Sigmoid colon (tissue), 7 donors: ENCODE results near the gene SCYGR2. TPM values are rescaled to one million over a fixed set of nuclear protein-coding genes. Genes with fewer than 3 reads are reported as not detected.

ENCODE experiments used
- DNase-seq: peaks from one replicate; pipeline ENCODE4 v3.0.0-alpha.2; 2019
- H3K27ac ChIP-seq, 4 donors: fragments of 200-600 bp; sonication (generic); one replicate each; pipeline ENCODE4 v1.5.1; 2016 to 2019; ENCODE audit warnings: mild to moderate bottlenecking in 1 of 4
- H3K27me3 ChIP-seq, 3 donors: fragments of 200-600 bp; sonication (generic); one replicate each; pipeline ENCODE4 v1.5.1; 2019; ENCODE audit warnings: mild to moderate bottlenecking in 1 of 3
- H3K36me3 ChIP-seq, 4 donors: fragments of 200-600 bp; sonication (generic); one replicate each; pipeline ENCODE4 v1.5.1; 2016 to 2019
- H3K4me1 ChIP-seq, 4 donors: fragments of 200-600 bp; sonication (generic); one replicate each; pipeline ENCODE4 v1.5.1; 2017 to 2019
- H3K4me3 ChIP-seq, 4 donors: fragments of 200-600 bp; sonication (generic); one replicate each; pipeline ENCODE4 v1.5.1; 2017 to 2019; ENCODE audit warnings: mild to moderate bottlenecking in 2 of 4, moderate library complexity in 1 of 4
- H3K9me3 ChIP-seq, 4 donors: fragments of 200-600 bp in 3 of 4; sonication (generic) in 3 of 4; one replicate each; pipeline versions ENCODE4 v1.5.1 to v1.6.1; 2013 to 2019
- CTCF ChIP-seq, 4 experiments: fragments of 450-650 bp in 3 of 4; fragments of 200-600 bp in 1 of 4; IDR thresholded peaks; one replicate each; pipeline ENCODE4 v1.5.1; 2016 to 2019; ENCODE audit warnings: antibody characterized with exemption in 4 of 4, mild to moderate bottlenecking in 3 of 4, moderate library complexity in 2 of 4
- EP300 ChIP-seq, 4 donors: sonication (generic); formaldehyde crosslinking; IDR thresholded peaks; one replicate each; pipeline ENCODE4 v1.6.1; 2017; ENCODE audit warnings: antibody characterized with exemption in 4 of 4
- POLR2A ChIP-seq, 2 donors: fragments of 450-650 bp; IDR thresholded peaks; one replicate each; pipeline ENCODE4 v1.6.1; 2016; ENCODE audit warnings: antibody characterized with exemption in 2 of 2, mild to moderate bottlenecking in 2 of 2, moderate library complexity in 2 of 2
- POLR2AphosphoS5 ChIP-seq, 4 donors: sonication (generic); formaldehyde crosslinking; IDR thresholded peaks; one replicate each; pipeline ENCODE4 v1.6.1; 2017; ENCODE audit warnings: antibody characterized with exemption in 4 of 4
- WGBS, 2 donors: extraction: QIAGEN DNeasy Blood & Tissue Kit; methylation state at CpG; one replicate each; pipeline ENCODE4 v1.1.7; 2013; 5-methylcytosine and 5-hydroxymethylcytosine counted together
- intact Hi-C: fragments of 100-400 bp; cut with DNase I; formaldehyde crosslinking; loops from one replicate; pipeline ENCODE4 v1.15.1; 2023
- polyA plus RNA-seq, 3 donors: library from polyadenylated mRNA; stranded (reverse); fragments of 200-250 nt; gene quantifications; one replicate each; pipeline ENCODE4 v1.2.3, GENCODE V29; 2013
- total RNA-seq, 4 donors: library from RNA; depleted of rRNA; stranded (reverse); fragments of >200 nt; gene quantifications; one replicate each; pipeline ENCODE4 v1.1.0, GENCODE V29; 2016
- donor health status: healthy with polysubstance abuse.
- donor health status: Bipolar disorder and iron deficiency.
- donor health status: healthy.

SCYGR2 gene
- total and polyA plus RNA-seq, 7 donors: not detected

- Histone ChIP-seq H3K4me3 (no peak overlapping the region), H3K4me1 (no peaks in the 10 kb centered on the region), H3K36me3 (no peaks in the 10 kb centered on the region), H3K27me3 (no peaks in the 10 kb centered on the region), H3K9me3 (no peaks in the 10 kb centered on the region), H3K27ac (no peak overlapping the region)
- DNase-seq: no peak
- intact Hi-C loops: no loop called here
- TF ChIP-seq POLR2A (IDR thresholded peaks at IDR 0.05): no peak
- TF ChIP-seq EP300 (IDR thresholded peaks at IDR 0.05): no peak
- TF ChIP-seq CTCF (IDR thresholded peaks at IDR 0.05): no peak
- TF ChIP-seq POLR2AphosphoS5 (IDR thresholded peaks at IDR 0.05): no peak
- 76 to 81% methylated on average over 4 of the region's 4 CpGs for WGBS, 2 donors
Measured at GRCh38 chr2:227597998-227598397, 695 bp upstream of the SCYGR2 start.

- no peak for DNase-seq
- no peaks in the 10 kb centered on the region for H3K9me3 ChIP-seq
- no peaks in the 10 kb centered on the region for H3K4me1 ChIP-seq
- H3K27me3 ChIP-seq: no peaks in the 10 kb centered on the region
- no peak overlapping the region for H3K27ac ChIP-seq
- intact Hi-C loops: no loop called here
- TF ChIP-seq EP300 (IDR thresholded peaks at IDR 0.05): no peak
- no peak for TF ChIP-seq POLR2A (IDR thresholded peaks at IDR 0.05)
- no peak for TF ChIP-seq CTCF (IDR thresholded peaks at IDR 0.05)
- no peak for TF ChIP-seq POLR2AphosphoS5 (IDR thresholded peaks at IDR 0.05)
- H3K36me3 ChIP-seq: no peaks in the 10 kb centered on the region
- 19 to 49% methylated on average over 3 of the region's 3 CpGs for WGBS, 2 donors
- H3K4me3 ChIP-seq: no peak overlapping the region
Measured at GRCh38 chr2:227602358-227602757, 3.7 kb downstream of the SCYGR2 start.

- WGBS, 2 donors: 88 to 89% methylated on average over 1 of the region's 1 CpG
- Histone ChIP-seq H3K4me3 (no peak overlapping the region), H3K27me3 (no peaks in the 10 kb centered on the region), H3K36me3 (no peaks in the 10 kb centered on the region), H3K27ac (no peak overlapping the region), H3K4me1 (no peaks in the 10 kb centered on the region), H3K9me3 (no peaks in the 10 kb centered on the region)
- TF ChIP-seq EP300 (IDR thresholded peaks at IDR 0.05) (no peak), POLR2AphosphoS5 (IDR thresholded peaks at IDR 0.05) (no peak), CTCF (IDR thresholded peaks at IDR 0.05) (no peak), POLR2A (IDR thresholded peaks at IDR 0.05) (no peak)
- no peak for DNase-seq
- intact Hi-C loops: no loop called here
Measured at GRCh38 chr2:227606476-227606875, 7.8 kb downstream of the SCYGR2 start.

GRCh38 chr2:227607941-227608340 lies 9.2 kb downstream of the SCYGR2 start:
- 66 to 85% methylated on average over 3 of the region's 3 CpGs for WGBS, 2 donors
- H3K27me3 ChIP-seq: no peaks in the 10 kb centered on the region
- H3K4me3 ChIP-seq: no peak overlapping the region

More at GRCh38 chr2:227607941-227608340, 9.2 kb downstream of the SCYGR2 start:
- intact Hi-C loops: no loop called here
- no peaks in the 10 kb centered on the region for H3K9me3 ChIP-seq
- no peaks in the 10 kb centered on the region for H3K36me3 ChIP-seq
- H3K27ac ChIP-seq: no peak overlapping the region
- TF ChIP-seq EP300 (IDR thresholded peaks at IDR 0.05): no peak
- no peak for TF ChIP-seq POLR2A (IDR thresholded peaks at IDR 0.05)
- no peak for TF ChIP-seq POLR2AphosphoS5 (IDR thresholded peaks at IDR 0.05)
- no peak for TF ChIP-seq CTCF (IDR thresholded peaks at IDR 0.05)
- H3K4me1 ChIP-seq: no peaks in the 10 kb centered on the region
- DNase-seq: no peak
